IMR-90 (cell line): ENCODE results near the gene MMS19. TPM values are rescaled to one million over a fixed set of nuclear protein-coding genes. Genes with fewer than 3 reads are reported as not detected.

ENCODE experiments used
- ATAC-seq: fragments of 200-7000 bp; cut with Tn5 transposase; 2 replicates; pipeline ENCODE4 v1.9.1; 2020; ENCODE audit warnings: low read depth, mild to moderate bottlenecking, moderate library complexity
- BruUV-seq: library from RNA; stranded (reverse); fragments of 400-500 nt; replicated peaks from 2 replicates; lab custom pipeline; 2021; lab: Mats Ljungman, UMichigan
- CTCF ChIA-PET: fragments of 300-600 bp; formaldehyde crosslinking; extraction: SDS; loops from one replicate; lab custom pipeline; 2021; ENCODE audit warnings: antibody characterized with exemption; lab: Yijun Ruan, JAX
- POLR2A ChIA-PET: fragments of 300-600 bp; sonication (Branson Sonifier 250); formaldehyde crosslinking; loops from one replicate; lab custom pipeline; 2022; ENCODE audit warnings: antibody characterized with exemption; ENCODE audit not compliant: unreplicated experiment; lab: Charles Lee
- DNase-seq: peaks from one replicate; pipeline ENCODE4 v3.0.0; 2013
- H2AFZ ChIP-seq: replicated peaks from 2 replicates; pipeline ENCODE3; 2013; ENCODE audit warnings: low read length, mild to moderate bottlenecking; ENCODE audit not compliant: poor library complexity
- H2AK5ac ChIP-seq: 2 replicates; pipeline ENCODE4 v1.6.1; 2013; ENCODE audit warnings: low read depth, low read length, inconsistent platforms
- H2AK9ac ChIP-seq: replicated peaks from 2 replicates; pipeline ENCODE3; 2013; ENCODE audit warnings: mild to moderate bottlenecking, low read depth, low read length, moderate library complexity; ENCODE audit not compliant: poor library complexity
- H2BK120ac ChIP-seq: 2 replicates; pipeline ENCODE4 v1.6.1; 2013; ENCODE audit warnings: low read depth, low read length, inconsistent platforms
- H2BK15ac ChIP-seq: 3 replicates; pipeline ENCODE4 v1.6.1; 2013; ENCODE audit warnings: low read depth, low read length, inconsistent platforms
- H2BK20ac ChIP-seq: 2 replicates; pipeline ENCODE4 v1.6.1; 2013; ENCODE audit warnings: low read depth, mild to moderate bottlenecking, inconsistent platforms, low read length, moderate library complexity
- H2BK5ac ChIP-seq: 2 replicates; pipeline ENCODE4 v1.6.1; 2013; ENCODE audit warnings: mild to moderate bottlenecking, low read depth, low read length, inconsistent platforms; ENCODE audit not compliant: poor library complexity, severe bottlenecking
- H3K14ac ChIP-seq: replicated peaks from 2 replicates; pipeline ENCODE4 v1.6.1; 2013; ENCODE audit warnings: low read depth, low read length, inconsistent platforms
- H3K18ac ChIP-seq: 2 replicates; pipeline ENCODE4 v1.6.1; 2013; ENCODE audit warnings: low read depth, low read length, control low read depth
- H3K23ac ChIP-seq: 2 replicates; pipeline ENCODE4 v1.6.1; 2013; ENCODE audit warnings: low read depth, low read length, inconsistent platforms
- H3K27ac ChIP-seq: 2 replicates; pipeline ENCODE4 v1.5.1; 2013; ENCODE audit warnings: mild to moderate bottlenecking, control low read depth, low read length; ENCODE audit not compliant: insufficient read depth
- H3K27me3 ChIP-seq: 2 replicates; pipeline ENCODE4 v1.6.1; 2013; ENCODE audit warnings: low read length; ENCODE audit not compliant: control insufficient read depth, insufficient read depth
- H3K36me3 ChIP-seq: 2 replicates; pipeline ENCODE4 v1.6.1; 2013; ENCODE audit warnings: low read length, mixed read lengths; ENCODE audit not compliant: control insufficient read depth, insufficient read depth
- H3K4ac ChIP-seq: 2 replicates; pipeline ENCODE4 v1.6.1; 2013; ENCODE audit warnings: low read depth, low read length, inconsistent platforms
- H3K4me1 ChIP-seq: 2 replicates; pipeline ENCODE4 v1.6.1; 2013; ENCODE audit warnings: low read length, mixed read lengths; ENCODE audit not compliant: control insufficient read depth, insufficient read depth
- H3K4me2 ChIP-seq: 2 replicates; pipeline ENCODE4 v1.6.1; 2013; ENCODE audit warnings: low read depth, mild to moderate bottlenecking, control low read depth, low read length, moderate library complexity
- H3K4me3 ChIP-seq: 2 replicates; pipeline ENCODE4 v1.5.1; 2013; ENCODE audit warnings: low read depth, mild to moderate bottlenecking, control low read depth, low read length, moderate library complexity; ENCODE audit not compliant: insufficient read depth
- H3K56ac ChIP-seq: 2 replicates; pipeline ENCODE4 v1.6.1; 2013; ENCODE audit warnings: low read length, inconsistent platforms; ENCODE audit not compliant: insufficient read depth; ENCODE audit errors: extremely low read depth
- H3K79me1 ChIP-seq, 2 experiments: 2 replicates each; pipeline ENCODE4 v1.6.1; 2013; ENCODE audit warnings: low read length in 2 of 2, inconsistent platforms in 1 of 2, low read depth in 1 of 2
- H3K9ac ChIP-seq: 2 replicates; pipeline ENCODE4 v1.6.1; 2013; ENCODE audit warnings: low read depth, low read length, control low read depth
- H3K9me1 ChIP-seq: 2 replicates; pipeline ENCODE4 v1.6.1; 2013; ENCODE audit warnings: low read length, inconsistent platforms; ENCODE audit not compliant: insufficient read depth
- H3K9me3 ChIP-seq: 2 replicates; pipeline ENCODE4 v1.6.1; 2013; ENCODE audit warnings: low read length; ENCODE audit not compliant: control insufficient read depth, insufficient read depth
- H4K20me1 ChIP-seq: 2 replicates; pipeline ENCODE4 v1.6.1; 2013; ENCODE audit warnings: low read length, inconsistent platforms; ENCODE audit not compliant: insufficient read depth
- H4K5ac ChIP-seq: 2 replicates; pipeline ENCODE4 v1.6.1; 2013; ENCODE audit warnings: mild to moderate bottlenecking, low read depth, low read length, control low read depth
- H4K8ac ChIP-seq, 2 experiments: 2 replicates each; pipeline ENCODE4 v1.6.1; 2013; ENCODE audit warnings: low read depth in 2 of 2, low read length in 2 of 2, control low read depth in 1 of 2, inconsistent platforms in 1 of 2
- H4K91ac ChIP-seq: 2 replicates; pipeline ENCODE4 v1.6.1; 2013; ENCODE audit warnings: low read depth, low read length, inconsistent platforms; ENCODE audit not compliant: insufficient read depth
- NFE2L2 ChIP-seq: fragments of 150-350 bp; IDR thresholded peaks from 2 replicates; pipeline ENCODE4 v1.6.1; 2016; ENCODE audit warnings: low read depth, mild to moderate bottlenecking, low read length
- POLR2A ChIP-seq: IDR thresholded peaks from 2 replicates; pipeline ENCODE4 v1.6.1; 2012; ENCODE audit warnings: mild to moderate bottlenecking, low read depth, low read length
- WGBS, 2 experiments: methylation state at CpG; one replicate each; pipeline versions ENCODE4 v1.1.5 to v1.1.7; 2013; ENCODE audit warnings: missing lambda C conversion rate in 2 of 2; ENCODE audit not compliant: insufficient read length in 1 of 2; ENCODE audit errors: extremely low coverage in 2 of 2; 5-methylcytosine and 5-hydroxymethylcytosine counted together
- dilution Hi-C: fragments of 300-500 bp; cut with HindIII; formaldehyde crosslinking; loops from one replicate; pipeline ENCODE4 v1.14.3; 2018; ENCODE audit warnings: low sequenced_read_pairs; ENCODE audit not compliant: unreplicated experiment
- in situ Hi-C: fragments of 300-500 bp; cut with MboI; formaldehyde crosslinking; loops from 3 replicates; pipeline ENCODE4 v1.14.3; 2019; ENCODE audit warnings: low sequenced_read_pairs, inconsistent platforms, mixed read lengths
- intact Hi-C: fragments of 100-400 bp; cut with micrococcal nuclease; formaldehyde crosslinking; loops from 2 replicates; pipeline ENCODE4 v1.10.0; 2022
- polyA plus RNA-seq, 3 experiments: library from polyadenylated mRNA; depleted of rRNA; stranded (reverse); fragments of >200 nt; gene quantifications; 2 replicates each; pipeline ENCODE4 v1.2.3, GENCODE V29; 2012; ENCODE audit warnings: low replicate concordance in 1 of 3
- total RNA-seq: library from RNA; depleted of rRNA; stranded (reverse); fragments of >200 nt; gene quantifications from 2 replicates; pipeline ENCODE4 v1.2.3, GENCODE V29; 2012
- TF ChIP-seq, protein P1 (sequence below): fragments of 150-350 bp; IDR thresholded peaks from 2 replicates; pipeline ENCODE4 v1.6.1; 2017; ENCODE audit warnings: mild to moderate bottlenecking, antibody characterized with exemption, low read length, low read depth

Gene MMS19
- total and polyA plus RNA-seq, 2 of the 4 experiments (the other 2 are of a cell fraction), result 70.1 to 72.7 TPM

DNA sequence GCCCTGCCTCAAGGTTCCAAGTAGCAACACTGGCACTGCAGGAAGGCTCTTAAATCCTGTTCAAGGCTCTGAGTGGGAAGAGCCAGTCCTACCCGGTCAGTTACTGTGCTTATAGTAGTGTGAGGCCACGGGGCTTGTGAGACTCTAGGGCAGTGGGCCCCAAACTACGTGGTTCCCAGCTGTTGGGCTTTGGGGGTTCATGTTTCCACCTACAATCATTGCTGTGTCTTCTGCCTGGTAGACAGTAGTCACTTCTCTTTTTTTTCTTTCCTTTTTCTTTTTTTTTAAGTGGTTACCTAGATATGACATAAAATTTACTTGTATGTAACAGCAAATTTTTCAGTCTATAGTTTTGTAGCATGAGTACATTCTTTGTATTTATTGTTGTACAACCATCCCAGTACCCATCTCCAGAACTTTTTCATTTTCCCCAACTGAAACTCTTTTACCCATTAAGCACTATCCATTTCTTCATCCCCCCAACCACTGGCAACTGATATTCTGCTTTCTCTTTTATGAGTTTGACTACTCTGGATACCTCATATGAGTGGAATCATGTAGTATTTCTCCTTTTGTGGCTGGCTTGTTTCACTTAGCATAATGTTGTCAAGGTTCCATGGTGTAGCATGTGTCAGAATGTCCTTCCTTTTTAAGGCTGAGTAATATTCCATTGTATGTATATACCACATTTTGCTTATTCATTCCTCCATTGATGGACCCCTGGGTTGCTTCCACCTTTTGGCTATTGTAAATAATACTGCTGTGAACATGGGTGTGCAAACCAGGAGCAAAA, 8.2 kb upstream of the MMS19 start:
- Histone ChIP-seq H2AK5ac (no peak overlapping the region), H3K79me1 (peaks cover 46 to 90% of the 10 kb centered on the region in 2 experiments), H3K56ac (no peak overlapping the region), H2AFZ (no peak overlapping the region), H3K9me3 (no peaks in the 10 kb centered on the region), H3K4me2 (no peak overlapping the region), H2BK15ac (no peak overlapping the region), H2BK5ac (no peak overlapping the region), H4K8ac (no peak overlapping the region), H3K4ac (no peak overlapping the region), H3K27me3 (no peaks in the 10 kb centered on the region), H3K4me3 (no peak overlapping the region), H4K20me1 (peaks cover 64% of the 10 kb centered on the region), H3K36me3 (no peaks in the 10 kb centered on the region), H3K9me1 (peaks cover 19% of the 10 kb centered on the region), H3K14ac (no peak overlapping the region), H3K4me1 (peaks cover 1% of the 10 kb centered on the region; the same call in 1 of the 2 replicates), H3K9ac (no peak overlapping the region), H3K23ac (no peak overlapping the region), H2BK20ac (no peak overlapping the region), H2AK9ac (peak overlapping the region; percentile 59), H2BK120ac (no peak overlapping the region), H3K27ac (no peak overlapping the region), H4K91ac (no peak overlapping the region), H4K5ac (no peak overlapping the region), H3K18ac (no peak overlapping the region)
- BruUV-seq, result no TSS peak
- POLR2A ChIA-PET, result no interaction called here
- TF ChIP-seq, protein P1, sequence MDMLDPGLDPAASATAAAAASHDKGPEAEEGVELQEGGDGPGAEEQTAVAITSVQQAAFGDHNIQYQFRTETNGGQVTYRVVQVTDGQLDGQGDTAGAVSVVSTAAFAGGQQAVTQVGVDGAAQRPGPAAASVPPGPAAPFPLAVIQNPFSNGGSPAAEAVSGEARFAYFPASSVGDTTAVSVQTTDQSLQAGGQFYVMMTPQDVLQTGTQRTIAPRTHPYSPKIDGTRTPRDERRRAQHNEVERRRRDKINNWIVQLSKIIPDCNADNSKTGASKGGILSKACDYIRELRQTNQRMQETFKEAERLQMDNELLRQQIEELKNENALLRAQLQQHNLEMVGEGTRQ, result no peak
- TF ChIP-seq NFE2L2 (no peak), POLR2A (no peak)
- CTCF ChIA-PET, result no interaction called here
- dilution Hi-C loops, result no loop called here
- intact Hi-C loops, result no loop called here
- ATAC-seq (no peak), DNase-seq (no peak)
- WGBS, 2 experiments, result 86% methylated on average over 1 of the region's 3 CpGs; no CpG with 5 or more reads in 1 of the 2 experiments
- in situ Hi-C loops, result no loop called here
